Hepatocyte (in vitro differentiated cells): ENCODE measurements around the gene SPATA22.

Source experiments
- CTCF ChIP-seq: fragments of 200-600 bp; sonication (generic); IDR thresholded peaks from 2 replicates; pipeline ENCODE4 v1.5.1; 2016; ENCODE audit warnings: antibody characterized with exemption, mild to moderate bottlenecking; ENCODE audit not compliant: poor library complexity
- EZH2 ChIP-seq: fragments of 200-600 bp; sonication (generic); IDR thresholded peaks from 2 replicates; pipeline ENCODE4 v1.6.1; 2016; ENCODE audit warnings: antibody characterized with exemption, mild to moderate bottlenecking, borderline replicate concordance

GRCh38 chr17:3506054-3506453 is 34.4 kb upstream of the SPATA22 start:
- TF ChIP-seq CTCF (no peak), EZH2 (no peak)
